Adrenal gland (tissue), 12 donors: Measurements from ENCODE around the gene CFAP221. TPM values are rescaled to one million over a fixed set of nuclear protein-coding genes. Genes with fewer than 3 reads are reported as not detected.

Source experiments
- DNase-seq, 7 donors: peaks; one replicate each; pipeline ENCODE4 v3.0.0-alpha.2; 2019 to 2020
- H3K27ac ChIP-seq, 5 donors: fragments of 200-600 bp; sonication (generic) in 4 of 5; 1 replicate in 3 of 5; 2 replicates in 2 of 5; pipeline versions ENCODE4 v1.5.1 to v1.8.0; 2016 to 2020; ENCODE audit warnings: mild to moderate bottlenecking in 1 of 5
- H3K27me3 ChIP-seq: fragments of 200-600 bp; 2 replicates; pipeline ENCODE4 v1.8.0; 2021
- H3K36me3 ChIP-seq, 2 donors: fragments of 200-600 bp; replicated peaks in 1 of 2; 1 replicate in 1 of 2; 2 replicates in 1 of 2; pipeline versions ENCODE4 v1.5.1 to v1.8.0; 2018 to 2022
- H3K4me1 ChIP-seq, 2 donors: fragments of 200-600 bp; replicated peaks in 1 of 2; 1 replicate in 1 of 2; 2 replicates in 1 of 2; pipeline versions ENCODE4 v1.5.1 to v1.8.0; 2018 to 2021
- H3K4me3 ChIP-seq, 4 donors: fragments of 200-600 bp; sonication (generic) in 3 of 4; one replicate each; pipeline ENCODE4 v1.5.1; 2016 to 2018
- H3K9me3 ChIP-seq, 3 donors: fragments of 200-600 bp; sonication (generic) in 1 of 3; replicated peaks in 1 of 3; 1 replicate in 2 of 3; 2 replicates in 1 of 3; pipeline versions ENCODE4 v1.5.1 to v1.8.0; 2016 to 2021
- POLR2A ChIP-seq, 2 donors: fragments of 450-650 bp; IDR thresholded peaks; one replicate each; pipeline ENCODE4 v1.6.1; 2017; ENCODE audit warnings: antibody characterized with exemption in 2 of 2, mild to moderate bottlenecking in 2 of 2, moderate library complexity in 1 of 2
- WGBS, 4 donors: extraction: QIAGEN DNeasy Blood & Tissue Kit in 2 of 4; methylation state at CpG; one replicate each; pipeline versions ENCODE4 v1.1.5 to v1.1.7; 2013 to 2017; 5-methylcytosine and 5-hydroxymethylcytosine counted together
- intact Hi-C, 2 donors: fragments of 100-400 bp; cut with DNase I; formaldehyde crosslinking; loops; one replicate each; pipeline versions ENCODE4 v1.14.1 to v1.15.0; 2022 to 2023
- polyA plus RNA-seq, 3 donors: library from polyadenylated mRNA; stranded (reverse); fragments of 200-250 nt in 2 of 3; fragments of 350-450 nt in 1 of 3; fragmentation: Illumina TruSeq in 1 of 3; extraction: RNeasy Lipid Tissue Mini Kit (QIAGEN cat#74804) in 1 of 3; gene quantifications; one replicate each; pipeline ENCODE4 v1.2.3, GENCODE V29; 2013 to 2014
- total RNA-seq, 9 donors: library from RNA; depleted of rRNA in 4 of 9; stranded (reverse); fragments of >200 nt in 4 of 9; fragments of 120-200 nt in 1 of 9; fragmentation: NEBNext Ultra II Directional in 1 of 9; extraction: Animal tissue kit (Norgen Biotek cat#: 25700) in 1 of 9; gene quantifications; one replicate each; pipeline versions ENCODE4 v1.1.0 to v1.2.4, GENCODE V29; 2013 to 2023
- TF ChIP-seq, protein P1 (sequence below), 6 experiments: fragments of 450-650 bp in 4 of 6; fragments of 200-600 bp in 2 of 6; sonication (generic) in 1 of 6; IDR thresholded peaks; 1 replicate in 5 of 6; 2 replicates in 1 of 6; pipeline versions ENCODE4 v1.5.1 to v1.8.0; 2016 to 2021; ENCODE audit warnings: antibody characterized with exemption in 6 of 6, mild to moderate bottlenecking in 2 of 6, moderate library complexity in 1 of 6
- donor health status: healthy with polysubstance abuse.
- donor health status: Bipolar disorder and iron deficiency.
- donor health status: DM: yes; HTN: yes; CAD: no.
- donor health status: DM: no; HTN: no; CAD: no.
- donor health status: DM: no; HTN: no; CAD: no.
- donor health status: DM: yes; HTN: yes; CAD: no.

CFAP221 gene
- total and polyA plus RNA-seq, 12 donors, result 1.1 to 14.0 (median 4.4) TPM

DNA sequence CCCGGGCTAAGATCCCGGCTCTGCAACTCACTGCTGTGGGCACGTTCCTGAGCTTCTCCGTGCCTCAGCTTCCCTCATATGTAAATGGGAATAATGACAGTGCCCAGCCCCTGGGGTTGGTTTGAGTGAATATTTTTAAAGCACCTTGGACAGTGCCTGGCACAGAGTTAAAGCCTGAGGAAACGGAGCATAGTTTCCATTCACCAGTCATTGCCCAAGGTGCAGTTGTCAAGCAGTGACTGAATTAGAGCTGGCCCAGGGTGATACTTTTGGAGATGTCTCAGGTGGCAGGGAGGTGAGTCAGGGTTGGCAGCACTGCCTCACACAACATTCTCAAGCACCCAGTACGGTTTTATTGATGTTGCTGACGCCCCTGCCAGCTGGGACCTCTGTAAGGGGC, 146.9 kb downstream of the CFAP221 start:
- no peaks in the 10 kb centered on the region for H3K36me3 ChIP-seq
- peaks cover 0 to 15% of the 10 kb centered on the region in 2 donors for H3K4me1 ChIP-seq
- no peaks in the 10 kb centered on the region for H3K9me3 ChIP-seq
- H3K27ac ChIP-seq, result no peak overlapping the region
- no peak for TF ChIP-seq POLR2A (IDR thresholded peaks at IDR 0.05)
- TF ChIP-seq, protein P1, sequence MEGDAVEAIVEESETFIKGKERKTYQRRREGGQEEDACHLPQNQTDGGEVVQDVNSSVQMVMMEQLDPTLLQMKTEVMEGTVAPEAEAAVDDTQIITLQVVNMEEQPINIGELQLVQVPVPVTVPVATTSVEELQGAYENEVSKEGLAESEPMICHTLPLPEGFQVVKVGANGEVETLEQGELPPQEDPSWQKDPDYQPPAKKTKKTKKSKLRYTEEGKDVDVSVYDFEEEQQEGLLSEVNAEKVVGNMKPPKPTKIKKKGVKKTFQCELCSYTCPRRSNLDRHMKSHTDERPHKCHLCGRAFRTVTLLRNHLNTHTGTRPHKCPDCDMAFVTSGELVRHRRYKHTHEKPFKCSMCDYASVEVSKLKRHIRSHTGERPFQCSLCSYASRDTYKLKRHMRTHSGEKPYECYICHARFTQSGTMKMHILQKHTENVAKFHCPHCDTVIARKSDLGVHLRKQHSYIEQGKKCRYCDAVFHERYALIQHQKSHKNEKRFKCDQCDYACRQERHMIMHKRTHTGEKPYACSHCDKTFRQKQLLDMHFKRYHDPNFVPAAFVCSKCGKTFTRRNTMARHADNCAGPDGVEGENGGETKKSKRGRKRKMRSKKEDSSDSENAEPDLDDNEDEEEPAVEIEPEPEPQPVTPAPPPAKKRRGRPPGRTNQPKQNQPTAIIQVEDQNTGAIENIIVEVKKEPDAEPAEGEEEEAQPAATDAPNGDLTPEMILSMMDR (IDR thresholded peaks at IDR 0.05), result no peak
- intact Hi-C loops, result no loop called here
- WGBS, 4 donors, result 65 to 89% (median 75%) methylated on average over 3 to 7 of the region's 7 CpGs
- no peak for DNase-seq
- no peak overlapping the region for H3K4me3 ChIP-seq
- no peaks in the 10 kb centered on the region for H3K27me3 ChIP-seq

DNA sequence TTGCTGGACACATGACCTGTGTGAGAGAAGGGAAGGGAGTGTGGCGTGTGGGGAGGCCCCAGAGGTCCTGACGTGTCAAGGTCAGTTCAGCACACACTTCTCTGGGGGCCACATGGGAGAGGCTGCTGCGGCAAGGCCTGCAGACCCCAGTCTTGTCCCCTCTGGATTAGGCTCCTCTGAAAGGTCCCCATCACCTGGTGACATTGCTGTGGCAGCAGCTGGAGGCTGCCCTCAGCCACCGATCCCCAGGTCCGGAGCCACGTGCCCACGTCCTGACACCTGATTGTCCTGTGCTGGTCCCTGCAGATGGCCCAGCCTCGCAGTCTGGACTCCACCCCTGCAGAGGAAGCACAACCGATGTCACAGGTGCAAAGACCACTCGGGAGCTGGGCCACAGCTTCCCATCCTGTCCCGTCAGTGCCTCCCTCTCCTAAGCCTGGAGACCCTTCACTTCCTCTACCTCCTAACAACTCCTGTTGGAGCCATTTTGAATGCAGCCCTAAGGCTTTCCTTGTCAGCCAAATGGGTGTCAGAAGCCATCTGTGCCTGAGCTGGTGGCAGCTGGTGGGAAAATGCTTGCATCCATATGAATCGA, 147.5 kb downstream of the CFAP221 start:
- no peak for DNase-seq

GRCh38 chr2:119692310-119692709, 148.1 kb downstream of the CFAP221 start:
- intact Hi-C loops, result no loop called here
- WGBS, 4 donors, result 95 to 98% (median 97%) methylated on average over 6 to 7 of the region's 7 CpGs
- Histone ChIP-seq H3K36me3 (no peaks in the 10 kb centered on the region), H3K4me3 (no peak overlapping the region), H3K27me3 (no peaks in the 10 kb centered on the region), H3K27ac (no peak overlapping the region), H3K9me3 (no peaks in the 10 kb centered on the region), H3K4me1 (peaks cover 0 to 15% of the 10 kb centered on the region in 2 donors)
- TF ChIP-seq POLR2A (IDR thresholded peaks at IDR 0.05), result no peak
- TF ChIP-seq, protein P1 (IDR thresholded peaks at IDR 0.05), result no peak
- no peak for DNase-seq

More for the DNA sequence above, 147.5 kb downstream of the CFAP221 start:
- Histone ChIP-seq H3K27ac (no peak overlapping the region), H3K36me3 (no peaks in the 10 kb centered on the region), H3K4me3 (no peak overlapping the region), H3K4me1 (peaks cover 0 to 15% of the 10 kb centered on the region in 2 donors), H3K27me3 (no peaks in the 10 kb centered on the region), H3K9me3 (no peaks in the 10 kb centered on the region)
- WGBS, 4 donors, result 81 to 91% (median 85%) methylated on average over 11 to 12 of the region's 12 CpGs
- intact Hi-C loops, result no loop called here
- TF ChIP-seq, protein P1 (IDR thresholded peaks at IDR 0.05), result no peak
- no peak for TF ChIP-seq POLR2A (IDR thresholded peaks at IDR 0.05)

DNA sequence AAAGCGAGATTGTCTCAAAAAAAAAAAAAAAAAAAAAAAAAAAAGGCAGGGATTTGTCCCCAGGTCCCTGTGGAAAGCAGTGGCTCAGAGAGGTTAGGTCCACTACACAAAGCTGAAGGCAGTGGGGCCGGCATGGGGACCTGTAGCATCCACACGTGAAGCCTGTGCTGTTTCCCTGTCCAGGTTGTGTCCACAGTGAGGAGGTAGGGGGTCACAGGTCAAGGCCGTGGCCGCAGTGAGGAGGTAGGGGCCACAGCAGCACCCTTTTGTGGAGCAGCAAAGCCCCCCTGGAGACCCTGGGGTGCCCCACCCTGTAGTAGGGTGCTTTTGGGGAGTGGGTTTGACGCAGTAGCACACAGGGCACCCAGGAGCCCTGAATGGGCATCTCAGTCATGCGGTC, 148.7 kb downstream of the CFAP221 start:
- no peak for TF ChIP-seq POLR2A (IDR thresholded peaks at IDR 0.05)
- TF ChIP-seq, protein P1 (IDR thresholded peaks at IDR 0.05), result no peak
- H3K27me3 ChIP-seq, result no peaks in the 10 kb centered on the region
- 60 to 72% (median 67%) methylated on average over 5 to 7 of the region's 7 CpGs for WGBS, 4 donors
- H3K36me3 ChIP-seq, result no peaks in the 10 kb centered on the region
- H3K4me1 ChIP-seq, result peaks cover 0 to 15% of the 10 kb centered on the region in 2 donors
- H3K27ac ChIP-seq, result no peak overlapping the region
- H3K4me3 ChIP-seq, result no peak overlapping the region
- H3K9me3 ChIP-seq, result no peaks in the 10 kb centered on the region
- intact Hi-C loops, result no loop called here
- DNase-seq, result no peak
